PC-9 (cell line): Measurements from ENCODE around the gene GREM1. TPM values are rescaled to one million over a fixed set of nuclear protein-coding genes. Genes with fewer than 3 reads are reported as not detected.

Experiments used
- BruUV-seq: library from RNA; stranded (reverse); fragments of 400-500 nt; replicated peaks from 2 replicates; lab custom pipeline; 2021; lab: Mats Ljungman, UMichigan
- CTCF ChIA-PET: fragments of 300-600 bp; sonication (Branson Sonifier 250); formaldehyde crosslinking; loops from one replicate; lab custom pipeline; 2022; ENCODE audit warnings: antibody characterized with exemption; lab: Charles Lee
- POLR2A ChIA-PET: fragments of 300-600 bp; sonication (Branson Sonifier 250); formaldehyde crosslinking; loops from one replicate; lab custom pipeline; 2022; ENCODE audit warnings: antibody characterized with exemption; ENCODE audit not compliant: unreplicated experiment; lab: Charles Lee
- DNase-seq, 2 experiments: peaks; one replicate each; pipeline versions ENCODE4 v3.0.0 to v3.0.0-alpha.2; 2015 to 2022; ENCODE audit warnings: mixed read lengths in 1 of 2
- H2AFZ ChIP-seq: fragments of 200-600 bp; sonication (generic); 2 replicates; pipeline ENCODE4 v1.8.1; 2017; ENCODE audit warnings: antibody characterized with exemption
- H3F3A ChIP-seq: fragments of 200-600 bp; sonication (generic); 2 replicates; pipeline ENCODE4 v1.8.1; 2017; ENCODE audit warnings: antibody characterized with exemption, mild to moderate bottlenecking, low read depth; ENCODE audit not compliant: insufficient read depth
- H3K27ac ChIP-seq: fragments of 200-600 bp; sonication (generic); 2 replicates; pipeline ENCODE4 v1.6.1; 2016; ENCODE audit warnings: mixed run types
- H3K27me3 ChIP-seq: fragments of 200-600 bp; sonication (generic); 2 replicates; pipeline ENCODE4 v1.6.1; 2016; ENCODE audit warnings: low read depth, mixed run types; ENCODE audit not compliant: insufficient read depth
- H3K36me3 ChIP-seq: fragments of 200-600 bp; sonication (generic); 2 replicates; pipeline ENCODE4 v1.6.1; 2016; ENCODE audit warnings: low read depth, mixed run types
- H3K4me1 ChIP-seq: fragments of 200-600 bp; sonication (generic); replicated peaks from 2 replicates; pipeline ENCODE4 v1.6.1; 2016; ENCODE audit warnings: mixed run types; ENCODE audit not compliant: insufficient read depth
- H3K4me2 ChIP-seq: fragments of 200-600 bp; sonication (generic); 2 replicates; pipeline ENCODE4 v1.6.1; 2017; ENCODE audit warnings: mixed run types
- H3K4me3 ChIP-seq: fragments of 200-600 bp; sonication (generic); 2 replicates; pipeline ENCODE4 v1.6.1; 2016; ENCODE audit warnings: mixed run types
- H3K79me2 ChIP-seq: fragments of 200-600 bp; sonication (generic); 2 replicates; pipeline ENCODE4 v1.6.1; 2017; ENCODE audit warnings: low read depth, mixed run types
- H3K9me2 ChIP-seq: fragments of 200-600 bp; sonication (generic); 2 replicates; pipeline ENCODE4 v1.8.1; 2017; ENCODE audit warnings: mild to moderate bottlenecking; ENCODE audit not compliant: insufficient read depth
- H3K9me3 ChIP-seq: fragments of 200-600 bp; sonication (generic); 2 replicates; pipeline ENCODE4 v1.8.1; 2016; ENCODE audit warnings: low read depth; ENCODE audit not compliant: insufficient read depth
- H4K20me1 ChIP-seq: fragments of 200-600 bp; sonication (generic); 2 replicates; pipeline ENCODE4 v1.8.1; 2017; ENCODE audit not compliant: insufficient read depth
- EZH2 ChIP-seq: fragments of 200-600 bp; sonication (generic); IDR thresholded peaks from 2 replicates; pipeline ENCODE4 v1.8.0; 2017; ENCODE audit warnings: antibody characterized with exemption, low read depth
- intact Hi-C: fragments of 100-400 bp; cut with micrococcal nuclease; formaldehyde crosslinking; loops from one replicate; pipeline ENCODE4 v1.10.0; 2022; ENCODE audit not compliant: unreplicated experiment
- total RNA-seq: library from RNA; stranded (reverse); gene quantifications from 2 replicates; pipeline ENCODE4 v1.2.3, GENCODE V29; 2021
- TF ChIP-seq, protein P1 (sequence below): fragments of 200-600 bp; sonication (generic); conservative IDR thresholded peaks from 2 replicates; pipeline ENCODE4 v1.6.1; 2017; ENCODE audit warnings: mixed run types, antibody characterized with exemption, mild to moderate bottlenecking, moderate library complexity

The GREM1 gene
- total RNA-seq, 1 experiment from 2014 or later, result 0.39 TPM

DNA sequence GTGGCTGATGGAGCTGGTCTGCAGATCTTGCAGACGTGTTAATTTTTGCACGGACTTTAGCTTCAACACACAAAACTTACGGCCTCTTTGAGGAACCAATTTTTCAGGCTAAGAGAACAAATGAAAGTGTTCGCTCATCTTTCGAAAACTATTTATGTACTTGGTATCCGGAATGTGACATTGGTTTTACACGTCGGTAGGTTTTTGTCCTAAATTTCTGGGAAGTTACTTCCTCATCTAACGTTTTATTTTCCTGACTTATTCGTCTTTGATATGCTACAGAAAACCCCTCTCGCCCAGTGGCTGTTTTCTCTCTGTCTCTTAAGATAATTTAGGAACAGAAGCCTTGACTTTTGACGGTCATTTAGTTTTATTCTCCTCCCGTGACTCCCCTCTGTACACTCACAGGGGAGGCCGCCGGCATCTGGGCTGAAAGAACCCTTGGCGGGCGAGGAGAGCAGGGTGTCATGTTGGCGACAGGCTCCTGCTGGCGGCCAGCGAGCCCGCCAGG lies 834 bp upstream of the GREM1 start:
- intact Hi-C loops, result no loop called here
- DNase-seq, result no peak
- no peak for TF ChIP-seq EZH2
- TF ChIP-seq, protein P1, sequence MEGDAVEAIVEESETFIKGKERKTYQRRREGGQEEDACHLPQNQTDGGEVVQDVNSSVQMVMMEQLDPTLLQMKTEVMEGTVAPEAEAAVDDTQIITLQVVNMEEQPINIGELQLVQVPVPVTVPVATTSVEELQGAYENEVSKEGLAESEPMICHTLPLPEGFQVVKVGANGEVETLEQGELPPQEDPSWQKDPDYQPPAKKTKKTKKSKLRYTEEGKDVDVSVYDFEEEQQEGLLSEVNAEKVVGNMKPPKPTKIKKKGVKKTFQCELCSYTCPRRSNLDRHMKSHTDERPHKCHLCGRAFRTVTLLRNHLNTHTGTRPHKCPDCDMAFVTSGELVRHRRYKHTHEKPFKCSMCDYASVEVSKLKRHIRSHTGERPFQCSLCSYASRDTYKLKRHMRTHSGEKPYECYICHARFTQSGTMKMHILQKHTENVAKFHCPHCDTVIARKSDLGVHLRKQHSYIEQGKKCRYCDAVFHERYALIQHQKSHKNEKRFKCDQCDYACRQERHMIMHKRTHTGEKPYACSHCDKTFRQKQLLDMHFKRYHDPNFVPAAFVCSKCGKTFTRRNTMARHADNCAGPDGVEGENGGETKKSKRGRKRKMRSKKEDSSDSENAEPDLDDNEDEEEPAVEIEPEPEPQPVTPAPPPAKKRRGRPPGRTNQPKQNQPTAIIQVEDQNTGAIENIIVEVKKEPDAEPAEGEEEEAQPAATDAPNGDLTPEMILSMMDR, result no peak
- Histone ChIP-seq H3K4me2 (no peak overlapping the region), H3K9me3 (no peaks in the 10 kb centered on the region), H3K4me1 (no peaks in the 10 kb centered on the region), H3K36me3 (no peaks in the 10 kb centered on the region), H3K27ac (no peak overlapping the region), H3K27me3 (no peaks in the 10 kb centered on the region), H2AFZ (no peak overlapping the region), H4K20me1 (no peaks in the 10 kb centered on the region), H3K4me3 (no peak overlapping the region), H3K79me2 (no peaks in the 10 kb centered on the region), H3K9me2 (no peaks in the 10 kb centered on the region), H3F3A (no peaks in the 10 kb centered on the region)
- no TSS peak for BruUV-seq
- ChIA-PET CTCF (no interaction called here), POLR2A (no interaction called here)

DNA sequence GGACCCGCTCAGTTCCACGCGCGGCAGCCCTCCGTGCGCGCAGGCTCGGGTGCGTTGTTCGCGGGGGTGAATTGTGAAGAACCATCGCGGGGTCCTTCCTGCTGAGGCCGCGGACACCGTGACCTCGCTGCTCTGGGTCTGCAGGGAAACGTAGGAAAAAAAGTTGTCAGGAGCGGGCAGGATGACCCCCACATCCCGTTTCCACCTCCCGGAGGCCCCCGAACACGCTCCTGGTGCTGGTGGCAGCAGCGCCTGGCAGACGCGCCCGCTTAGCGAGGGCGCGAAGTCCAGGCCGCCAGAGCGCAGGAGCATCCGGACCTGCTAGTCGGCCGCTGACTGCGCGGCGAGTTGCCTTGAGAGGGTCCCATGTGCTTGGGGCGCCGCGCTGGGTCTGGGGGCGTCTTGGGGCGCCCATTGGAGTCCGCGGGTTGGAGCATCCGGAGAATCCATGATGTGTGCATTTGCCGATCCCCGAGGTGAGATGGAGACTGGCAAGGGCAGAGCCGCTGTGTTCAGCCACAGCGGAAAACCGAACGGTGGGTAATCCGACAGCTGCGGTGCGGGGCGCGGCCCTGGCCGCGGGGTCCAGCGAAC lies 520 bp downstream of the GREM1 start:
- ChIA-PET CTCF (no interaction called here), POLR2A (no interaction called here)
- Histone ChIP-seq H3K36me3 (no peaks in the 10 kb centered on the region), H3K27me3 (no peaks in the 10 kb centered on the region), H3K9me2 (no peaks in the 10 kb centered on the region), H3K4me2 (no peak overlapping the region), H3K9me3 (no peaks in the 10 kb centered on the region), H3K79me2 (no peaks in the 10 kb centered on the region), H3K4me1 (no peaks in the 10 kb centered on the region), H3K4me3 (no peak overlapping the region), H4K20me1 (no peaks in the 10 kb centered on the region), H3F3A (no peaks in the 10 kb centered on the region), H3K27ac (no peak overlapping the region), H2AFZ (no peak overlapping the region)
- no peak for DNase-seq
- BruUV-seq, result no TSS peak
- intact Hi-C loops, result no loop called here
- TF ChIP-seq, protein P1, result no peak
- no peak for TF ChIP-seq EZH2

DNA sequence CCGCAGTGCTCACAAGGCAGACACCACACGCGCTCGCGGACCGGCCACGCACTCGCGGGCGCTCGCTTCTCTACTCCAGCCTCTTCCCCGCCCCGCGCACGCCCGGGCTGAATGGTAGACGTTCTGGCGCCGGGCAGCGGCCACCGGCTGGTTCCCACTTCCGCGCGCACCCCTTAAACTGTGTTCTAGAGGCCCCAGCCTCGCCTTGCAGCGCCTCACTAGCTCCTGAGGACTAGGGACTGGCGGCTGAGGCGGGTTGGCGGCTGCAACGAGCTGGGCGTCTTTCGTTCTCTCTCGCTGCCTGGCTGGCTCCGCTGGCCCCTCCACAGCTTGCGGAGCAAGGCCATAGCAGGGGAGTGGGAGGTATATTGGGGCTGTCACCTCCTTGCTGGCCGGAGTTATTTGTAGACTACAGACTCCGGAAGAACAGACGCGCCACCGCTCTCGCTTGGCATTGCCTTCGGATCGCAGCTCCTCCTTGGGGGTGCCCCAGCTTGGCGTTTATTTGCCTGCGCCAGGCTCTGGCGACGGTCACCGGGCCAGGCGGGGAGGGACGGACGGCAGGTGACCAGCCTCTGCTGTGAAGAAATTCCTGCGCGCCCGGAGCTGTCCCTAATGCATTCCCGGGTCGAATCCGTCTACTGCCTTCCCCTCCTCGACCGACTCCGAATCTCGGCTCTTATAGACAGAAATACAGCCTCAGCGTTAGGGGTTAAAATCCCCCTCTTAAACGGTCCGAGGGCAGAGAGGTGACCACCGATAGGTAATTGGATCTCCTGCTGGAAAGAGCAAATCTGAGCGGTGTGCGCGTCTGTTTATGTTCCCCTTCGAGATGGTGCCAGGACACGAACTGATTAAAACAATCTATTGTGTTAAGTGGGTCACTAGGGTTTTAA lies 1.3 kb downstream of the GREM1 start:
- no TSS peak for BruUV-seq
- no peaks in the 10 kb centered on the region for H3K36me3 ChIP-seq
- no peaks in the 10 kb centered on the region for H3K9me3 ChIP-seq
- no peak overlapping the region for H3K27ac ChIP-seq
- ChIA-PET POLR2A (no interaction called here), CTCF (no interaction called here)
- H2AFZ ChIP-seq, result no peak overlapping the region
- DNase-seq, result no peak
- no peaks in the 10 kb centered on the region for H3F3A ChIP-seq
- no peaks in the 10 kb centered on the region for H3K27me3 ChIP-seq
- no peaks in the 10 kb centered on the region for H3K4me1 ChIP-seq
- H4K20me1 ChIP-seq, result no peaks in the 10 kb centered on the region
- intact Hi-C loops, result no loop called here
- no peak overlapping the region for H3K4me2 ChIP-seq
- no peaks in the 10 kb centered on the region for H3K9me2 ChIP-seq
- no peak for TF ChIP-seq EZH2
- TF ChIP-seq, protein P1, result no peak
- H3K4me3 ChIP-seq, result no peak overlapping the region
- H3K79me2 ChIP-seq, result no peaks in the 10 kb centered on the region
